Activated CD8-positive, alpha-beta T cell treated with anti-CD3 and anti-CD28 coated beads for 36 hours (primary cell): ENCODE measurements around the gene TAF4. TPM values are rescaled to one million over a fixed set of nuclear protein-coding genes. Genes with fewer than 3 reads are reported as not detected.

Experiments
- ATAC-seq: fragments of 200-7000 bp; cut with Tn5 transposase; one replicate; pipeline ENCODE4 v1.10.0; 2021; ENCODE audit warnings: mild to moderate bottlenecking, moderate library complexity
- CTCF ChIA-PET: fragments of 350-600 bp; sonication (Branson Sonifier 250); formaldehyde crosslinking; loops from one replicate; lab custom pipeline; 2021; ENCODE audit warnings: antibody characterized with exemption; lab: Charles Lee
- POLR2A ChIA-PET: fragments of 350-600 bp; sonication (Branson Sonifier 250); formaldehyde crosslinking; loops from one replicate; lab custom pipeline; 2021; ENCODE audit warnings: antibody characterized with exemption; lab: Charles Lee
- DNase-seq: peaks from one replicate; pipeline ENCODE4 v3.0.0-alpha.2; 2020
- H3K27ac Mint-ChIP-seq: one replicate; pipeline ENCODE4 v1.8.0; 2021; ENCODE audit warnings: mild to moderate bottlenecking, mixed read lengths
- H3K27me3 Mint-ChIP-seq: one replicate; pipeline ENCODE4 v1.8.0; 2021; ENCODE audit warnings: mixed read lengths
- H3K36me3 Mint-ChIP-seq: one replicate; pipeline ENCODE4 v1.8.0; 2021; ENCODE audit warnings: low read depth, mixed read lengths
- H3K4me1 Mint-ChIP-seq: one replicate; pipeline ENCODE4 v1.8.0; 2021; ENCODE audit warnings: low read depth, mixed read lengths
- H3K4me3 Mint-ChIP-seq: one replicate; pipeline ENCODE4 v1.8.0; 2021; ENCODE audit warnings: mild to moderate bottlenecking, moderate library complexity, mixed read lengths
- H3K9me3 Mint-ChIP-seq: one replicate; pipeline ENCODE4 v1.8.0; 2021; ENCODE audit warnings: mixed read lengths
- CTCF ChIP-seq: fragments of 200-600 bp; IDR thresholded peaks from one replicate; pipeline ENCODE4 v1.8.0; 2022; ENCODE audit warnings: antibody characterized with exemption, mild to moderate bottlenecking
- intact Hi-C: fragments of 100-400 bp; cut with micrococcal nuclease; formaldehyde crosslinking; loops from one replicate; pipeline ENCODE4 v1.10.0; 2022
- total RNA-seq, 2 experiments: library from RNA; stranded (reverse); gene quantifications; one replicate each; pipeline ENCODE4 v1.2.3, GENCODE V29; 2021

TAF4 gene
- total RNA-seq, 2 experiments from 2014 or later: 14.1 to 15.9 TPM

GRCh38 chr20:62069741-62070216 lies 4.1 kb upstream of the TAF4 start:
- Mint-ChIP-seq H3K4me3 (no peak overlapping the region), H3K9me3 (peaks cover 15% of the 10 kb centered on the region), H3K4me1 (peaks cover 18% of the 10 kb centered on the region), H3K36me3 (peaks cover 1% of the 10 kb centered on the region), H3K27me3 (no peaks in the 10 kb centered on the region), H3K27ac (no peak overlapping the region)
- DNase-seq (no peak), ATAC-seq (no peak)
- CTCF ChIA-PET: no interaction called here
- intact Hi-C loops: loop anchor here (5.0 kb wide), 1 partner anchor 53 kb away; the partner anchor contains the start of gene LSM14B
- POLR2A ChIA-PET: no interaction called here
- TF ChIP-seq CTCF: no peak

- Mint-ChIP-seq H3K4me1 (peaks cover 19% of the 10 kb centered on the region), H3K27ac (no peak overlapping the region), H3K27me3 (no peaks in the 10 kb centered on the region), H3K4me3 (no peak overlapping the region), H3K9me3 (peaks cover 10% of the 10 kb centered on the region), H3K36me3 (peaks cover 3% of the 10 kb centered on the region)
- no peak for TF ChIP-seq CTCF
- DNase-seq (no peak), ATAC-seq (no peak)
- CTCF ChIA-PET: no interaction called here
- intact Hi-C loops: loop anchor here (5.0 kb wide), 1 partner anchor 53 kb away; the partner anchor contains the start of gene LSM14B
- POLR2A ChIA-PET: no interaction called here
Measured at GRCh38 chr20:62068997-62069396, 3.3 kb upstream of the TAF4 start.

- no peaks in the 10 kb centered on the region for H3K27me3 Mint-ChIP-seq
- peaks cover 1% of the 10 kb centered on the region for H3K9me3 Mint-ChIP-seq
- ChIA-PET POLR2A (interaction anchor here (1.0 to 3.2 kb wide), 4 partner anchors 50 to 583 kb away, joined by 3 to 27 read pairs (median 10); partner anchors contain the start of genes LSM14B and PSMA7), CTCF (interaction anchor here (0.6 to 1.4 kb wide), 4 partner anchors 29 to 70 kb away, joined by 3 to 5 read pairs (median 4); partner anchors contain the start of gene LSM14B)
- no peak for TF ChIP-seq CTCF
- intact Hi-C loops: loop anchor here (5.0 kb wide), 1 partner anchor 55 kb away; the partner anchor contains the start of gene LSM14B
- H3K4me3 Mint-ChIP-seq: peak overlapping the region; percentile 79
- DNase-seq: peak; percentile 19
- H3K27ac Mint-ChIP-seq: peak overlapping the region; percentile 81
- no peak for ATAC-seq
- H3K36me3 Mint-ChIP-seq: peaks cover 5% of the 10 kb centered on the region
- peaks cover 31% of the 10 kb centered on the region for H3K4me1 Mint-ChIP-seq
Measured at GRCh38 chr20:62067547-62068260, 2.0 kb upstream of the TAF4 start.

GRCh38 chr20:62066983-62067433 lies 1.3 kb upstream of the TAF4 start:
- DNase-seq (peak; percentile 36), ATAC-seq (peak; percentile 24)
- Mint-ChIP-seq H3K9me3 (peaks cover 1% of the 10 kb centered on the region), H3K4me1 (peaks cover 36% of the 10 kb centered on the region), H3K4me3 (peak overlapping the region; percentile 79), H3K36me3 (peaks cover 5% of the 10 kb centered on the region), H3K27me3 (no peaks in the 10 kb centered on the region), H3K27ac (peak overlapping the region; percentile 81)
- ChIA-PET CTCF (interaction anchor here (0.6 to 1.6 kb wide), 5 partner anchors 28 to 70 kb away, joined by 3 to 5 read pairs (median 4); partner anchors contain the start of gene LSM14B), POLR2A (interaction anchor here (0.7 to 3.2 kb wide), 12 partner anchors 34 to 870 kb away, joined by 3 to 27 read pairs (median 4); partner anchors contain the start of gene LSM14B)
- no peak for TF ChIP-seq CTCF
- intact Hi-C loops: loop anchor here (5.0 kb wide), 1 partner anchor 55 kb away; the partner anchor contains the start of gene LSM14B
